ENCODE data around the gene LILRA6.
"Not testable (repeated sequence)": the region's sequence is repeated elsewhere in the genome, so short reads cannot be mapped to it uniquely, and the experiment has no call there.

The LILRA6 gene

GRCh38 chr19:54229146-54229545 is 13.4 kb downstream of the LILRA6 start:
- DNase-seq: no peak

GRCh38 chr19:54224619-54225018 is 18.0 kb downstream of the LILRA6 start:
- DNase-seq: not testable (repeated sequence)

- DNase-seq: not testable (repeated sequence)
These were observed 18.7 kb downstream of the LILRA6 start for GRCh38 chr19:54223937-54224281.

GRCh38 chr19:54223277-54223936 is 19.2 kb downstream of the LILRA6 start:
- DNase-seq: not testable (repeated sequence)

DNA sequence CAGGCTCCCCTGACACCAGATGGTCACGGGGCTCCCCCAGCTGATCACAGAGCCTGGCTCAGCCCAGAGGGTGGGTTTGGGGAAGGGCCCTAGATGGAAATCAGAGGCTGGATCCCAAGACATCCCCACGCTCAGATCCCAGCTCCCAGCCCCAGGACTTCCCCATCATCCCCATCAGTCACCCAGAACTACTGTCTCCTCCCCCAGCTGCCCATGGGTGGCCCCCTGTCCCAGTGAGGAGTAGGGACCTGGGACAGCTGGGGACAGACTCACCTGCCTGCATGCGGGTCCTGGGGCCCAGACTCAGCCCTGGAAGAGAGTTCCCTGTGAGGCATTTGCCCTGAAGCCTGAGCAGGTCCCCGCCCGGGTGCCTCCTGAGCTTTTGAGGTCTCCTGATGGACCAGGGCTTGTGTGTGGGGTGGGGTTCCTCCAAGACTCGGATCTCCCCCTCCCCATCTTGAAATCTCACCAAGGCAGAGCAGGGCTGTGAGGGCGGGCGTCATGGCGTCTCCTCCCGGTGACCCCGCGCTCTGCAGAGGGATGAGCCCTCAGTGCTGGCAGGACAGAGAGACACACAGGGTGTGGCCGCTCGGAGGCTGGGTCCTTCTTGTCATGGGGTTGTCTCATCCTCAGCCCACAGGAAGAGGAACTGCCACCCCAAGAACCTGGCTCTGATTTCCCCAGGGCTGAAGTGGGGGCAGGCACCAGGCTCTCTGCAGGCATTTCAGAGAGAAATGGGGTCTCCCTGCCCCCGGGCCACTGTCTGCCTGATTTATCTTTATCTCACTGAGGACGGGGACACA is 19.9 kb downstream of the LILRA6 start, which contains the start of gene LILRB3:
Gene LILRB3, minus strand, starts transcription at position 534 of the 803 bp plus-strand sequence. Its CDS starts 31 bp downstream, at position 503.
- DNase-seq: not testable (repeated sequence)

GRCh38 chr19:54221947-54222346 is 20.6 kb downstream of the LILRA6 start:
- DNase-seq: not testable (repeated sequence)

- DNase-seq: not testable (repeated sequence)
These were observed 22.9 kb downstream of the LILRA6 start for GRCh38 chr19:54219702-54220101.

DNA sequence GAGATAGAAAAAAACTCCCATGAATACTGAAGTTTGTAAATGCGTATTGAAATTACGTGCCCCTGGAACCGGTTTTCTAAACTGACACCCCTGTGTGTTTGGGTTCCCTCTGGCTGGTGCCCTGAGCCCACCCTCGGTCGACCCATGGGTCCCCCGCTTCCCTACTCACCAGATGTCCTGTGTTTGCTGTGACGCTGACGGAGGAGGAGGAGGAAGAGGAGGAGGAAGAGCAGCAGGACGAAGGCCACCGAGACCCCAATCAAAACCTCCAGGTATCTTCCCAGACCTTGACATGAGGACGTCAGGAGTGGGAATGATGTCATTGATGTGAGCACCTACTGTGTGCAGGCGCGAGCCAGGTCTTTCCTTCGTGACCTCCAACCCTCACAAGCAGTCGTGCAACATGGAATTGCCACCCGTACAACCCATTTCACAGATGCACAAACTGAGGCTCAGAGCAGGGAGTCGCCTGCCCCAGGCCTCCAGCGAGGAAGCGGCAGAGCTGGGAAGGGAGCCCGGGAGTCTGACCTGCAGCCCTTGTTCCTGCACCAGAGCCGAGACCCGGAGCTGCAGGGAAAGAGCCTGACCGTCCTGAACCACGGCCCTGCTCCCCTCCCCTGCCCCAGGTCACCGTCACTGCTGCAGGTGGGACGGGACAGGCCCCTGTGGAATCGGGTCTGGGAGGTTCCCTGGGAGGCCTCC is 23.5 kb downstream of the LILRA6 start:
- DNase-seq: no peak

DNA sequence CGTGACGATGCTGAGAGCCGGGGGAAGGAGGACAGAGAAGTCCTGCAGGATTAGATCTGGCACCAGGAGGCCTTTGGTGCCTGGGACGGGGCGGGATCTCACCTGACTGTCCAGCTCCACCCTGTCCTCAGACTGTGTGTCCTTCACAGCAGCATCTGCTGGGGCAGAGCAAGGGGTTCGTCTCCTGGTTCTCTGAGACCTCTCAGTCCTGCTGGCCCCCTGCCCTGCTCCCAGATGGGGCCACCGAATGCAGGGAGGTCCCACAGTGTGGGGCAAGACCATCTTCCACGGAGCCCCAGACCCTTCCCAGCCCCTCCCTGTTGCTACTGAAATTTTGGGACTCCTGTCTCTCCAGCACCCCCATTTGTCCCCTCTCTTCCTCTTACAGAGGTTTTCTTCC is 24.3 kb downstream of the LILRA6 start:
- no peak for DNase-seq

DNA sequence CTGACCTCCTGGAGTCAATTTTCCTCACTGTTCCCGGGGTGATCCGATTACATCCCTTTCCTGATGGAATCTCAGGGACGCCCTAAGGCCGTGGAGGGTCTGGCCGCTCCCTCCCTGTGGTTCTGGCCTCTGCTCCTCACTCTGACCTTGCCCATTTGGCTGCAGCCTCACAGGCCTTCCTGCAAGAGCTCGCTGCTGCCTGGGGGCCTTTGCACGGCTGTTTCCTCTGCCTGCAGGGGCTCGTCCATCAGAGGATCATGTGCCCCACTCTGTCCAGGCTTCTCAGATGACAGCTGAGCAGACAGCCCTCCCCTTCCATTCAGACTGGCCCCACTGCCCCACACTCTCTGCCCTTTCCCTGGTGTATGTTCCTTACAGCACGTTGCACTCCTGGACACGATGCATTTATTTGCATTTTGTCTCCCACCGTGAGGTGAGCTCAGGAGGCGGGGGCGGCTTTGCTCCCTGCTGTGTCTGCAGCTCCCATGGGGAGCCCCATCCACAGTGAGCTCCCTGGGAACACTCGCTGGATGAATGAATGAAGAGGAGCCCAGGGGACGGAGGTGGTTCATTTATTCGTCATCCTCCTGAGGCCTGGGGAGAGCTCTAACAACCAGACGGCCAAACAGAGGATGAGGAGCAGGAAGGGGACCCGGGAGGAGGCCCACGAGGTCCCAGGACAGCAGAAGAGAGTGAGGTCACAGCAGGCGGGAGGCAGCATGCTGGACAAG is 24.9 kb downstream of the LILRA6 start:
- DNase-seq: not testable (repeated sequence)

GRCh38 chr19:54216869-54217268 is 25.7 kb downstream of the LILRA6 start:
- DNase-seq: no peak

- not testable (repeated sequence) for DNase-seq
These were observed 27.9 kb downstream of the LILRA6 start for GRCh38 chr19:54214734-54215133.

DNA sequence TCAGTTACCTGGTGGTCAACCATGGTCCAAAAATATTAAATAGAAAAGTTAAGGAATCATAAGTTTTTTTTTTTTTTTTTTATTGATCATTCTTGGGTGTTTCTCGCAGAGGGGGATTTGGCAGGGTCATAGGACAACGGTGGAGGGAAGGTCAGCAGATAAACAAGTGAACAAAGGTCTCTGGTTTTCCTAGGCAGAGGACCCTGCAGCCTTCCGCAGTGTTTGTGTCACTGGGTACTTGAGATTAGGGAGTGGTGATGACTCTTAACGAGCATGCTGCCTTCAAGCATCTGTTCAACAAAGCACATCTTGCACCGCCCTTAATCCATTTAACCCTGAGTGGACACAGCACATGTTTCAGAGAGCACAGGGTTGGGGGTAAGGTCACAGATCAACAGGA is 28.4 kb downstream of the LILRA6 start:
- not testable (repeated sequence) for DNase-seq

GRCh38 chr19:54211235-54211634 is 31.4 kb downstream of the LILRA6 start:
- DNase-seq: no peak

DNA sequence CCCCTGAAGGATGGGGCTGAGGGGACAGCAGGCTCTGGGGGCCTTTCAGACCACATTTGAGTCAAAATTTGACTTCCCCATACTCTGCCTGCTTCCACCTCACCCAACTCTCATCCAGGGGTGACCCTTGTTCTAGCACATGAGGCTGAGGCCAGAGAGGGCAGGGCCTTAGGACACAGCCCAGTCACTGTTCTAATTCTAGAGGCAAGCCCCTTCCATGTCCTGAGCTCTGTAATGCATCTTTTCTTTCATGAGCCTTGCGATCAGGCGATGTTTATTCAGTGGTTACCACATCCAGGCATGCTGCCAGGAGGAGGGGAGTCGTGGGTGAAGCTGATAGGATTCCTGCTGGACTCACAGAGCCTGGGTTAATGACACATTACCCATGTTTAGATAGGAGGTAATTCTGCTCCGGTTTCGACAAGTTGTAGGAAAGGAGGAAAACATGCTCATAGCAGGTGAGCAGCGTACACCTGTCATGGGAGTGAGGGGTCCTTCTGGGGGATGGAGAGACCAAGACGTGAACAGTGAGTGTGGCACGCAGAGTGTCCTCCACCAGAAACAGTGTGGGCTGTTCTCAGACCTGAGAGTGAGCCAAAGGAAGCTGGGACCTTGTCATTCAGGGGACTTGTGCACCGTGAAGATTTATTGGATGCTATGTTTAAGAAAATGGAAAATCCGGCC is 32.6 kb downstream of the LILRA6 start:
- DNase-seq: no peak

DNA sequence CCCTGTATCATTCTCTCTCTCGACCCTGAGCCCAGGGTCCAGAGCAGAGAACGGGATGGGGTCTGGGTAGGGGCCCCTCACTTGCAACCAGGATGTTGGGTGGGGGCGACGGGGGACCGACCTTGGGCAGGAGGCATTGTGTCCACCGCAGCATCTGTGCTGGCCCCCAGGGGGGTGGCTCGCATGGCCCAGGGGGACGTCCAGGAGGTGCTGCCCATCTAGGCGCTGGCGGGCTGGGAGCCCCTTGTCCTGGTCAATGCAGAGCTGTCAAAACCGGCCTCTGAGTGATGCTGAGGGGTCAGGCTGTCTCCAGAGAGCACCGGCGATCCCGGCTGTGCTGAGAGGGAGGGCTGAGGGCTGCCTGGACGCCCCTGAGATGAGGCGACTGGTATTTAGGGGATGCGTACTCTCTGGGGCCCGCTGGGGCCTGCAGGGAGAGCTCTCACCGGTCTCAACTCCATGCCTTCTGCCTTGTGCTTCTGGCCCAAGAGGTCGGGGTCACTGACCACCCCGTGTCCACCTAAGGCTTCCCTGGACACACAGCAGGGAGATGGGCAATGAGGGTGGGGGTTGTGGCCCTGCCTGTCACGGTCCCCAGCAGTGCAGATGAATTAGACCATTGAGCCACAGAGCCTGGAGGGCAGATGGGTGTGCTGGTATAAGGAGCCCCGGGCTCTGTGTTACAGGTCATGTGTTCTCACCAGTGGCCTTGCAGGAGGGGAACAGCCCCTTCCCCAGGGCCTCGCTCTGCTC is 33.4 kb downstream of the LILRA6 start:
- DNase-seq: no peak

GRCh38 chr19:54208784-54209057 is 33.9 kb downstream of the LILRA6 start:
- no peak for DNase-seq

DNA sequence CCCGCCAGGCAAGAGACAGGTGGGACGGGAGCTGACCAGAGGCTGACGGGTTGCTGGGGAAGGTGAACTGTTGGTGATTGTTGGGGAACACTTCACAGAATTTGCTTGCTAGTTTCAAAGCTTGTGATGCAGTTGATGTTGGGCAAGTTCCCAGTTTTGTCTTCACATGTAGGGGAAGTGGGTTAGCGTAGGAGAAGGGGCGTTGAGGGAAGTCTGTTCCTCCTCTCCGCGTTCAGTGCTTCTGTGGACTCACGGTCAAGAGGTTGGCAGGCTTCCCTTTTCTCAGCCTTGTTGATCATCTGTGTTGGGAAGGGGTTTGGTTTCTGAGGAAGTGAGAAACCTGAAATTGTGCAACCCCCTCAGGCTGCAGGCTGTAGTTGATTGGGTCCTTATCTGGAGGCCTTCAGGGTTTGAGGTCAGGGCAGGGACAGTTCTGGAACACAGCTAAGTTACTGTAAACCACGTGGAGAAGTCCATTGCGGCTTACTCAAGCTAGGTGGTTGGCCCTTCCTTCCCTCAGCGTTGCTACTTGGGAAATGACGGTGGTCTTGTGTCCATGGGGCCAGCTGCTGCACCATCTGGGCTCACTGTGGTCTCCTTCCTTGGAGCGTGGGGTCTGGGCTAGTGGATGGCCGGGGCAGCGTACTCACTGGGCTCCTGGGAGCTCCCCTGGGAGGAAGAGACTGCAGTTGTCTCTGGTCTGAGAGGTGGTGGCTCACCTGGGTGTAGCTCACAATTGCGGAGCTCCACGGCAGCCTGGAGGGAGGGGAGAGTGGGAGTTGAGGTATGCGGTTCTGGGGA is 34.4 kb downstream of the LILRA6 start:
- no peak for DNase-seq

DNA sequence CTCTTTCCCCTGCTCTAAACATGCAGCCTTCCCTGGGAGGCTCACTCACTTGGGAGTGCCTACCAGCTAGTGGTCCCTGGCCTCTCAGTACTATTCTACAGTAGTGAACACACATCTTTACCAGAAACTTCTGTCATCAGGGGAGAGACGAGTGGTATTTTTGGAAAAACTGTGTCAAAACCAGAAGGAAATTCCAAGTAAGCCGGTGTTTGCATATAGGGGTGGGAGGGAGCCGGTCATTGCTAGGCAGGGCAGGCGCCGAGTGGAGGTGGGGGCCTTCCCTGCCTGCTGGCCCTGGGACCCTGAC is 35.0 kb downstream of the LILRA6 start:
- no peak for DNase-seq

DNA sequence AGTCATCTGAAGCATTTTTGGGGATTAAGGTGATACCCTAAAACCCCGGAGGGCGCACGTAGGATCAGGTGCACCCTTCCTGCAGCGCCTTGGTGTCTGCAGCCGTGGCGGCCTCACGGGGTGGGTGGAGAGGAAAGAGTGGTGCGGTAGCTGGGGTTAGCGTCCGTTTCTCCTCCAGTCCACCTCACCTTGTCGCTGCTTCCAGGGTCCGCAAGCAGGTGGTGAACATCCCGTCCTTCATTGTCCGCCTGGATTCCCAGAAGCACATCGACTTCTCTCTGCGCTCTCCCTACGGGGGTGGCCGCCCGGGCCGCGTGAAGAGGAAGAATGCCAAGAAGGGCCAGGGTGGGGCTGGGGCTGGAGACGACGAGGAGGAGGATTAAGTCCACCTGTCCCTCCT is 35.4 kb downstream of the LILRA6 start:
- DNase-seq: not testable (repeated sequence)

DNA sequence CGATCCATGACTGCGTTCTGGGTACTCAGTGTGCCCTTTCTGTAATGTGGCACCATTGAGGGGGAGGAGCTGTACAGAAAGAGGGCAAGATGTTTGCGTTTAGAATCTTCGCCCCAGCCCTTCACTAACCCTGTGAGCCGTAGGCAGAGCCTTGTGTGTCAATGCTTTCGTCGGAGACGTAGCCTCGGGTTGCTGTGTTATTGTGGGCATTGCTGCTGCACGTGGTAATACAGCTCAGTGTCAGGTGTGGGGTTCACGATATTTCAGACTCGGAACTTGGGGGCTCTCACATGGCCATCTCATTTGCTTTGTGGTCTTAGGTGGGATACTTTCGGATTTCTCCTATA is 35.8 kb downstream of the LILRA6 start:
- no peak for DNase-seq

All from activated T-cell treated with anti-CD3 and anti-CD28 coated beads, Interleukin-2, amount 50 U/mL, for 1 hour (primary cell).